HG03039 (cell line): ENCODE measurements around the gene ADCK2.
"Not testable (repeated sequence)": the region's sequence is repeated elsewhere in the genome, so short reads cannot be mapped to it uniquely, and the experiment has no call there.

ENCODE experiments used
- ATAC-seq: cut with Tn5 transposase; IDR thresholded peaks from one replicate; pipeline ENCODE4 v1.9.1; 2021; ENCODE audit warnings: mild to moderate bottlenecking, moderate library complexity; ENCODE audit not compliant: unreplicated experiment

ADCK2 gene, protein sequence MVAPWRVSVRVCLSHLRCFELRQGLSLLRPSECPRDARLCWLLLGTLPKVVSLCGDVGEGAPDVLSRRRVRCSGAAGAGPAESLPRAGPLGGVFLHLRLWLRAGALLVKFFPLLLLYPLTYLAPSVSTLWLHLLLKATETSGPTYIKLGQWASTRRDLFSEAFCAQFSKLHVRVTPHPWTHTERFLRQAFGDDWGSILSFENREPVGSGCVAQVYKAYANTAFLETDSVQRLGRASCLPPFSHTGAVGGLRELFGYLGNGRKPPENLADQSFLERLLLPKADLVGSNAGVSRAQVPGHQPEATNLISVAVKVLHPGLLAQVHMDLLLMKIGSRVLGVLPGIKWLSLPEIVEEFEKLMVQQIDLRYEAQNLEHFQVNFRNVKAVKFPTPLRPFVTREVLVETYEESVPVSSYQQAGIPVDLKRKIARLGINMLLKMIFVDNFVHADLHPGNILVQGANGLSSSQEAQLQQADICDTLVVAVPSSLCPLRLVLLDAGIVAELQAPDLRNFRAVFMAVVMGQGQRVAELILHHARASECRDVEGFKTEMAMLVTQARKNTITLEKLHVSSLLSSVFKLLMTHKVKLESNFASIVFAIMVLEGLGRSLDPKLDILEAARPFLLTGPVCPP

DNA sequence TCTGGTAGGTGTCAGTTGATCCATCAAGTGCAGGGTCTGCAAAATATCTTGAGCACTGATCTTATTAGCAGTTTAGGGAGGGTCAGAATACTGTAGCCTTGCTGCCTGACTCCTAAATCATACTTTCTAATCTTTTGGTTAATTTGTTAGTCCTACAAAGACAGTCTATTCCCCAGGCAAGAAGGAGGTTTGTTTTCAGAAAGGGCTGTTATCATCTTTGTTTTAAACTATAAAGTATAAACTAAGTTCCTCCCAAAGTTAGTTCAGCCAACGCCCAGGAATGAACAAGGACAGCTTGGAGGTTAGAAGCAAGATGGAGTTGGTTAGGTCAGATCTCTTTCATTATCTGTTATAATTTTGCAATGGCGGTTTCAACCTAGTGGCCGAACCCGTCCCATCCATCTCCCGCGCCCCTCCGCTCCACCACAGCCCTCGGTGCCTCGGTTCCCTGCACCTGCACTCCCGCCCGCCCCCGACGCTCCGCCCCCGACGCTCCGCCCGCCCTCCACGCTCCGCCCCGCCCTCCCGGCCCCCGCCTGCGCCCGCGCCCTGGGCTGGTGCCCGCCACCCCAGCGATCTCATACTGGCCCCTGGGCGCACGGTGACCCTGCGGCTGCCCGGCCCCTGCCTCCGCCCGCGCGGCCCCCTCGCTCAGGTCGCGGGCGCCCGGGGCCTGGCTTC is at the start of gene ADCK2:
Gene ADCK2, plus strand, starts transcription at position 564 of the 681 bp plus-strand sequence. CDS start 386 bp downstream, outside the sequence.
- ATAC-seq, result peak; percentile 58

DNA sequence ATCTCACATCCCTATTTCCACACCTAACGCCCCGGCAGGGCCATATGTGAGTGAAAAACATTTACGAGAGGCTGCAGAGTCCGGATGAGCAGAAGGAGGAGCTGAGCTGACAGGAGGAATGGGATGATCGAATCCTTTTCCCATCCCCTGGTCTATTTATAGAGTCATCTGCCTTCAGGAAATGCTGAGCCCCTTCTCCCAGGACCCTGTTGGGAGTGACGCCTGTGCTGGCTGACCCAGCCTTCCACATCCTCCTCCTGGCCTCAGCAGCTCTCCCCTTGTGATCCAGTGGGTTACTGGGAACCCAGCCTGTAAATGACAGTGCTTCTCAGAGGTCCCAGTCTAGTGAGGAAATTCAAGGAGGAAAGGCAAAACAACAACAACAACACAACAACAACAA is 48.8 kb upstream of the ADCK2 start:
- ATAC-seq, result no peak

DNA sequence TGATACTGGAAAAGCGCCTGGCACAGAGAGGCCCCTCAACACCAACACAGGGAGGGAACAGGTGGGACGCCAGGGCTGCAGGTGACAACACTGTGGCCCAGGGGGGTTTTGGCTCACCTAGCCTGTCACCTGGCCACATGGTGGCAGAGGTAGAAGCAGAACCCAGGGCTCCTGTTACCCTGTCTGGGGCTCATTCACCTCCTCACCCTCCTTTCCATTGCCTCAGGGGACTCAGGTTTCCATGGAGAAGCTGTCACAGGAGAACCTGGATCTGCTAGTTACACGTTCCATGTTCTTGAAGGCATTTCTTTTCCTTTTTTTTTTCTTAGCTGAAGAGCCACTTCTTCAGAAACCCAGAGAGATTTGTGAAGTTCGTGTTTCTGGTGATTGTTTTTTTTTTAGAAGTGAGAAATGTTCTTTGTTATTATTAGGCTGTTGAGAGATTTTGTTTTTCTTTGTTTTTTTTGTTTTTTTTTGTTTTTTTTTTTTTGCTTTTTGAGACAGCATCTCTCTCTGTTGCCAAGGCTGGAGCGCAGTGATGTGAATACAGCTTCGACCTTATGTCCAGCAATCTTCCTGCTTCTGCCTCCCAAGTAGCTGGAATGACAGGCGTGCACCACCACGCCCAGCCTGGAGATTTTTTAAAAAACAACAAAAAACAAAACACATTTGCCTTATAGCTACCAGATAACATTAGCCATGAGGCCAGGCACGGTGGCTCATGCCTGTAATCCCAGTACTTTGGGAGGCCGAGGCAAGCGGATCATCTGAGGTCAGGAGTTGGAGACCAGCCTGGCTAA is 48.2 kb upstream of the ADCK2 start:
- no peak for ATAC-seq

DNA sequence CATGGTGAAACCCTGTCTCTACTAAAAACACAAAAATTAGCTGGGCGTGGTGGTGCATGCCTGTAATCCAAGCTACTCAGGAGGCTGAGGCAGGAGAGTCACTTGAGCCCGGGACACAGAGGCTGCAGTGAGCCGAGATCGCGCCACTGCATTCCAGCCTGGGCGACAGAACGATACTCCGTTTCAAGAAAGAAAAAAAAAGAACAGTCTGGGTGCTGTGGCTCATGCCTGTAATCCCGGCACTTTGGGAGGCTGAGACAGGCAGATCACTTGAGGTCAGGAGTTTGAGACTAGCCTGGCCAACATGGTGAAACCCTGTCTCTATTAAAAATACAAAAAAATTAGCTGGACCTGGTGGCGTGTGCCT is 47.6 kb upstream of the ADCK2 start:
- not testable (repeated sequence) for ATAC-seq

DNA sequence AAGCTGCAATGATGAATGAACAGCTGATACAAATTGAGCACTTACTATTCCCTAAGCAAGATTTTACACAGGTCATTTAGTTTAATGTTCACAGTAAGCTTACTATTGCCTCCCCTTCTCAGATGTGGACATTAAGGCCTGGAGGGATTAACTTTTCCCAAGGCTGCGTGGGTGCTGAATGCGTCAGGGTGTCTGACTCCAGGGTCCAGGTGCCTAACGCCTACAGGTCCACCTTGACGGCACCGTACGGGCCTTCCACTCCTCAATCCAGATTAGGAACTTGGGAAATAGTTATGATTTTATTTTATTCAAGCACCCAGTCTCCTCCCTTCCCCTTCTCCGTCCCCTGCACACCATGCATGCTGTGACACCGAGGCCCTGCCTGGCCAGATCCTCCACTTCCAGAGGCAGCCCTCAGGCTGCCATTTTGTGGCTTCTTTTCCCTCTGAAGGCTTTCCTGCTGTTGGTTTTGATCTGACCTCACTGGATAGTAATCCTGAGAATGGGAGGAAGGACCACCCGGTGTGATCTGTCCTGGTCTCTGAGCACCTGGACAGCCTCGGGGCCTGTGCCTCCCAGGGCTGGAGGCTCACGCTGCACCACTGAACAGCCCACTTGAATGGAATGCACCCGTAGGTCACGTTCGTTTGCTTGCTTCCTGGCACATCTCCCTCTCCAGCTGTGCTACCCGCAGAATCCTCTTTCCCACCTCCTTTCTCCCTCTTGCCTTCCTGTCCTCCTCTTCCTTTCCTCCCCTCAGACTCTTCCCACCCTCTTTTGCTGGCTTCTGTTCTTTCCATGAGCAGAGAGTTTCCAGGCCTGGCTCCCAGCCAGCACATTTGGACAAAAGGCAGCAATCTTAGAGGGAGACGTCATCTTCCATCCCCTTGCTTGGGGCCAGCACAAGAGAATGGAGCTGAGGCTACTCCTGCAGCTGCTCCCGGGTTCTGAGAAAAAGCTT is 46.6 kb upstream of the ADCK2 start:
- no peak for ATAC-seq

DNA sequence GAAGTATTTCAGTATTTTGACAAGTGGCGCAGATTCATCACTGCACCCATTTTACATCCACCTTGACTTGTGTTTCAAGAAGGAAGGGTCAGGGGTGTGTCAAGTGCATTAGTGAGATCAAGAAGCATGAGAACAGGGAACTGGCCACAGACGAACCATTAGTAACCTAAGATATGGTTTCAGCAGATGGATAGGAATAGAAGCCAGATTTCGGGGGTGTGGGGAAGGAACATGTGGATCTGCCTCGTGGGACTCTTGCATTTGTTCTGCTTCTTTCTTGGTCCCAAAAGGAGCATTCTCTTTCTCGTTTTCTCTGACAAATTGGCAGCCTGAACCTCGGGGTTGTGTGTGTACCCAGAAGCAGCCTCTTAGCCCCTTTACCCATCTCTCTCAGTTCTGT is 41.7 kb upstream of the ADCK2 start:
- ATAC-seq, result no peak

DNA sequence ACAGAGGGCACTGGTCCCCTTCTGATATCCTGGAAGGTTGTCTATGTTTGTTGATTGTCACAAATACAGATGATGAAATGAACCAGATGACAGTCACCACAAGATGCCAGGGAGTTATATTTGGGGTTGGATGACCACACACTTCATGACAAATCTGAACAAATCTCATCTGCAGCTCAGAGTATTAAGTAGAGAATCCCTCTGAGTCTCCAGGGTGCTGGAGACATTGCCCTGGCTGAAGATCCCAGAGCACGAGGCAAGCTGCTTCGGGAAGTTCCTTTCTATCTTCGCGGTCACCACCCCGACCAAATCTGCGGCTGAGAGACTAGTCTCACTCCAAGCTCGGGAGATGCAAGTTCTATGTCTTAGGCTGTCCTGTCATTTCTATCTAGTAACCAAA is 41.1 kb upstream of the ADCK2 start:
- no peak for ATAC-seq

DNA sequence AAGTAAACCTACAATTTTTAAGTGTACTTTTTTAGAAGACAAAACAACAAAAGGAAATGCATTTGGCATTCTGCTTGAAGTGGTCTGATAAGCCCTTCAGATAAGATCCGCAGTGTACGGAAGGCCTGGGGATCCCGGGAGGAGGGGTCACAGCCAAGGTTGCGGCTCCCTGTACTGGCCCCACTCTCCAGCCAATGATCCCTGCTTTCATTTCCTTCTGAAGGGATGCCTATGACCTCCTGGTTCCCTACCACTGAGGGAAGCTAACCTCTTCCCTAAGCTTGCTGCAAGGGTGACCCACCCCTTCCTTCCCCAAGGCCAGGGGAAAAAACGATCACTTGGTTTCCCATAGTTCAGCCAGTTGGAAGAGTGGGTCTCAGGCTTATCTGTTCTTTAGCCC is 37.4 kb upstream of the ADCK2 start:
- no peak for ATAC-seq

DNA sequence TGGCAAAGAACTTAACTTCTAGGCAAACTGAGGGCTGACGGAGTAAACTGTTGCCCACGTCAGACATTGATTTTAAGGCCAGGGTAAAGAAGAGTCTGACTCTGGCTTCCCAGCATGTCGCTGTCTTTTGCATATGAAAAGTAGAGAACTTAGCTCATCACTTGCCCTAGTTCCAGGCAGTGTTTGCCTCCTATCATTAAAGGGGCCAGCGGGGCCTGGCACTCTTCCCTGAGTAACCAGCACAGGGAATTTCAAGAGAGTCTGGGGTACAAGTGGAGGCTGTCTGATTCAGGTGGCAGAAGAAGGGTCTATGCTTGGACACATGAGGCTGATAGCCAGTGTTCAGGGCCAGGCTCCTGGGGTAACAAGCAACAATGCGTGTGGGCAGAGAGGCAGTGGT is 36.9 kb upstream of the ADCK2 start:
- ATAC-seq, result no peak

DNA sequence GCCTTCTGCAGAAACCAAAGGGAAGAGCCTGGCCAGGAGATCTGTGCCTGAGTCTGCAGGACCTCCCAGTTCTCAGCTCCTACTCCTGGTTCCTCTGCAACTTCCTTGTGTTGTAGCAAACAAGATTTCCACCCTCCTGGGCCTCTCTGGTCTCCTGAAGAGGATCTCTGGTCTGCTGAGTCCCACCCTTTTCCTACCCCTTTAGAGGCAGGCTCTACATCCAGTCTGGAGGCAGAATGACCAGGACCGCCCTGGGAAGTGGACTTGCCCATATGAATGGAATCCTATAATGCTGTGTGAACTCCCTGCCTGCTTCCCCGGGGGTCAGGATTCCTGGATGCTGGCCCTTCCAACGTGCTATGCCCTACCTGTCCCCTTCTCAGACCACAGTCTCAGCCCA is 35.3 kb upstream of the ADCK2 start:
- no peak for ATAC-seq

DNA sequence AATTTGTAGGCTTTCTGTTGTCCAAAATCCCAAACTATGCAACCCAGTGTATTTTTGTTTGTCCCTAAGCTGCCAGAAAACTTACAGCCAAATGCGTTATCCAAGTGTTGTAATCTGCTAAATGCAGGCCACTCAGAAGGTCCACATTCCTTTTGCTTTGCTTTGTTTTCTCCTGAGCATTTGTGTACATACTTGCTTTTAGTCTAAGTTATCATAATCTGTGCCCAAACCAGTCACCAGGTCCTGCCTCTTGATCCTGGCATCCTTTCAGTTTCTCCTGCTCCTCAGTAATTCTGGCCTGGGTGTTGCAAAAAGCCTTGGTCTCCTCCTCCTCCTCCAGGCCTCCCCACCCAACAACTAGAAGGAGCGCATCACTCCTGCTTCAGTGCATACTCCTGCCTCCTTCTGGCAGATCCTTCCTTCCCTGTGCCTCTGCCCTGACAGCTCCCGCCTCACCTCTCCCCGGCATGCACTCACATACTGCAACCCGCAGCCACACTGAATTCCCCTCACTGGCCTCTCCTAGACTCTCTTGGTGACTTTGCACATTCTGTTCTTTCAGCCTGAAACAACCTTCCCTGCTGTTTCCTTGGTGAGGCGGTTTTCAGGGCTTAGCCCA is 34.5 kb upstream of the ADCK2 start:
- no peak for ATAC-seq

DNA sequence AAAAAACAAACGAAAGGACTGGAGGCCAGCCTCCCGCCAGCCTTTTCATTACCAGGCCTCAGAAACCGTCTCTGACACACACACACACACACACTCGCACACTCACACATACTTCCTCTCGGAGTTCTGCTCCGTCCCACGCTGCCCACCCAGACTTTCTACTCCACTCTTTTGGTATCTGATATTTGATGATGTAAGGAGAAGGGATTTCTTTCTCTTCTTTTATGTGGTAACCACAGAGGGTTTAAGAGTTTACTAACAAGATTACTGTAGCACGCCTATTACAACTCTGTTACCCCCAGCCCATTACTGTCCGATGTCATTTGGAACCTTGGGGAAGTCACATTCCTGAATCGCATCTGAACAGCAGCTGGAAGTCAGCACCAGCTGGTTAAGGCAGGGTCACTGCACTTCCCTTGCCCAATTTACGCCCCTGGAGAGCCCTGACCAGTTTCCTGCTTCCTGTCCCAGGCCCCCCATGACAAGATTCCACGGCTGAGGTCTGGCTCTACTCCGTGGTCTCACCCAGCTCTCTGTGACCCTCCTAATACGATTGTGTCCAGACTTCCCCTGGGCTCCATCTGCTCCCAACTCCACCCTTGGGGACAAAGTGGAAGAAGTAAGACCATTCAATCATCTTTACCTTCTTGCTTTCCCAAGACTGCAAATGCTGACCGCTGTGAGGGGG is 33.2 kb upstream of the ADCK2 start:
- no peak for ATAC-seq

DNA sequence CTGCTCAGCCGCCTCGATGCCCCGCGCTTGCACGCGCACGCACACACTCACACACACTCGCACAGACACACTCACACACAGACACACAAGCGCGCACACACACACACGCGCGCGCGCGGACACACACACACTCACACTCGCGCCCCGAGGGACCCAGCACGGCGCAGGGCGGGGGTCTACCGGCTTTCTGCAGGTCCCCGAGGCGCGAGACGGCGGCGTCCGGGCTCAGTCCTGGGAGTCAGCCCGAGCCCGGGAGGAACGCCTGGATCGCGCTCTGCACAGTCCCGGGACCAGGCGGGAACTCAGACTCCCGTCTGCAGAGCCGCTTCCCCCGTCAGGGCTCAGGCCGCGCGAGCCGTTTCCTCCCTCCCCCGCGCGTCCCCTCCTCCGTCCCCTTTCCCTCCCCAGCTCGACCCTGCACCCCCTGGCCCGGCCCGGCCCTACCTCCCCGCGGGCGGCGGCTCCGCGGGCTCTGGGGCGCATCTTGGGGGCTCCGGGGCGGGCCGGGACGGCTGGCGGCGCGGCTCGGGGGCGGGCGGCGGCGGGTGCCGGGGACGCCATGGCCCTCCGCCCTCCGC is 32.6 kb upstream of the ADCK2 start:
- no peak for ATAC-seq

DNA sequence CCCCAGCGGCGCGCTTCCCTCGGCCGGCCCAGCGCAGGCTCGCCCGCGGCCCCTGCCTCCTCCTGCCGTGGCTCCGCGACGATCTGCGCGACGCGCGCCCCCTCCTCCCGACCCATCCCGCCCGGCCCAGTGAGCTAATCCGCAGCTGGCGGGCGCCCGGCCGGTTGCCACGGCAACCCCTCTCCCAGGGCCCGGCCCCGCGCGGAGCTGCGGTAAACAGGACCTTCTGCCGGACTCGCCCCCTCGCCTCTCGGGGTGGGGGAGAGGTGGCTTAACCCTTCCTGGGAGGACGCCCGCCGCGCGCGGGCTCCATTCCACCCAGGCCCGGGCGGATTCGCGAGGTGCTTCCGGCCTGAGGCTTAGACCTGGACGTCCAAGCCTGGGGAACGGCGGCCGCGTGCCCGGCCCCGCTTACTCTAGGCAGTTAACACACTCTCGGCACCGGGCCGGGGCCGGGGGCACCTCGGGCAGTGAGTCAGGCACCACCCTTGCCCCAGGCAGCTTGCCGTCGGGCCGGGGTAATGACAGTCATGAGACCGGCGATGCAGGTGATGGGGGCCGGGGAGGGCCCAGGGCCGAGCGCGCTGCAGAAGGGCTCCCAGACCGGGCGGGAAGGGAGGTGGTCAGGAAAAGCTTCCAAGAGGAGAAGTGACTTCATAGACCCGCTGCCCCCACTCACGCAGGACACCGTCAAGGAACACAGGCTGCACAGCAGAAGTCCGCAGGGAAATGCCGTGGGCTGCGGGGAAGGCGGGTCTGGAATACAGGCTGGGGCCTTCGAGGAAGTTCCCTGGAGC is 31.8 kb upstream of the ADCK2 start, which contains the start of gene DENND2A:
Gene DENND2A, minus strand, starts transcription at position 87 of the 797 bp plus-strand sequence. CDS start 38,416 bp downstream, outside the sequence.
- ATAC-seq, result no peak

DNA sequence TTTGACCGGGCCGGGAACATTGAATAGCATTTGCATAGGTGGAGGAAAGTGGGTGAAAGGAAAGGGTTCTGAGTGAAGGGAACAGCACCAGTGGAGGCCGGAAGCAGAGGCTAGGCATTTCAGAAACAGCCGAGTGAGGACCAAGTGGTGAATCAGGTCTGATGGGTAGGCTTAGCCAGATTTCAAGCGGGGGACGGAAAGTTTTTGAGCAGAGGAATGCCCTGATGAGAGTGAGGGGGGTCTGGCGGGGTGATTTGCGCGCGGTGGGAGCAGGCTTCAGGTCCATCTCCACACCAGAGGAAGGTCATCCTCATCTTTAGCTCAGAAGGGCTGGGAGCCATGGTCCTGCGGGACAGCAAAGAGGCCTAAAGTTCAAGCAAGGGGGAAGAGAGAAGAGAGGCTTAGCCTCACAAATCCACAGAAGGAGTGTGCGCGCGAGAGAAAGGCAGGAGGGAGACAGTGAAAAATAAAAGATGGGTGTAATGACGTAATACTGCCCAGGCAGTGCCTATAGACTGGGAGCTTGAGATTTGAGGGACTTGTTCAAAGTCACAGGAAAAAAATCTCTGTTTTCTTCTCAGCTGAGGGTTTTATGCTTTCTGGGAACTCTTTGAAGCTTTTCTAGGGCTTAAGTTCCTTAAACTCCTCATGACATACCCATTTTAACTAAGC is 31.1 kb upstream of the ADCK2 start:
- no peak for ATAC-seq

DNA sequence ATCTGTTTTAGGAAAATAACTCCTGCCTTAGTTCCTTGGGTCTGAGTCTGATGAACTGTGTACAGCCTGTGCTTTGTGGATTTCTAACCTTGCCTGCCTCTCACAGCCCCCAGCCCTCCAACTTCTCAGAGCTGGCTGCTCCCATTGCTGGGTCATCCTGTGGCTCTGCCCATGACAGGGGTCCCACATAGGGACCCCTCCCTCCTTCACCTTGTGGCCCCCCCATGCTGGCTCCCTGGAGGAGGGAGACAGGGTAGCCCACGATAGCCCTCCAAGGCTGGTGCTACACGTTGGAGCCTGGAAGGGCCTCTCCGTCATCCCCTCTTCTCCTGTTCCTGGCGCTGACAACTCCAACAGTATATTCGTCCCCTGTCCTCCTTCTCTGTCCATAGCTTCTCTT is 29.3 kb upstream of the ADCK2 start:
- no peak for ATAC-seq

DNA sequence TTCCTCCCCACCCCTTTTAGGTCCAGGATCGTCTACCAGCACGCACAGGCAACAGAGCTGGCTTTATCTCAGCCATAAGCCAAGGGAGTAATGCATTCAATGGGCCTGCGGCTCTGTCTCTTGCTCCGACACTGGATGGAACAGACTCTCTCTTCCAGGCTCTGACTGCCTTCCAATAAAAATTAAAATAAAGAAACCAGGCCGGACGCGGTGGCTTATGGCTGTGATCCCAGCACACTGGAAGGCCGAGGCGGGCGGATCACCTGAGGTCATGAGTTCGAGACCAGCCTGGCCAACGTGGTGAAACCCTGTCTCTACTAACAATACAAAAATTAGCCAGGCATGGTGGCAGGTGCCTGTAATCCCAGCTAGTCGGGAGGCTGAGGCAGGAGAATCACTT is 28.0 kb upstream of the ADCK2 start:
- ATAC-seq, result not testable (repeated sequence)
